ENCODE data around the gene LARGE1. TPM values are rescaled to one million over a fixed set of nuclear protein-coding genes. Genes with fewer than 3 reads are reported as not detected.

The LARGE1 gene
- total RNA-seq, 2 donors from 2014 or later: 80.5 to 101 TPM

- Histone ChIP-seq H3K27ac (no peak overlapping the region), H3K9me3 (no peaks in the 10 kb centered on the region), H3K4me1 (peaks cover 0 to 7% of the 10 kb centered on the region in 2 donors), H3K4me3 (no peak overlapping the region), H3K36me3 (no peaks in the 10 kb centered on the region), H3K27me3 (no peaks in the 10 kb centered on the region)
- TF ChIP-seq CTCF (IDR thresholded peaks at IDR 0.05): no peak
- DNase-seq (ENCODE audit: low spot score): no peak
Measured at GRCh38 chr22:33766091-33766490, 154.2 kb downstream of the LARGE1 start.

GRCh38 chr22:33758961-33759360 is 161.3 kb downstream of the LARGE1 start:
- Histone ChIP-seq H3K36me3 (peaks cover 7% of the 10 kb centered on the region), H3K27me3 (no peaks in the 10 kb centered on the region), H3K9me3 (no peaks in the 10 kb centered on the region), H3K4me1 (peaks cover 0 to 13% of the 10 kb centered on the region in 2 donors), H3K4me3 (no peak overlapping the region), H3K27ac (no peak overlapping the region)
- no peak for TF ChIP-seq CTCF (IDR thresholded peaks at IDR 0.05)
- no peak for DNase-seq (ENCODE audit: low spot score)

GRCh38 chr22:33757802-33758483 is 162.3 kb downstream of the LARGE1 start:
- no peak overlapping the region for H3K27ac ChIP-seq
- H3K4me1 ChIP-seq: peaks cover 0 to 13% of the 10 kb centered on the region in 2 donors
- no peaks in the 10 kb centered on the region for H3K27me3 ChIP-seq
- DNase-seq (ENCODE audit: low spot score): no peak
- no peak for TF ChIP-seq CTCF (IDR thresholded peaks at IDR 0.05)
- H3K4me3 ChIP-seq: no peak overlapping the region
- peaks cover 7% of the 10 kb centered on the region for H3K36me3 ChIP-seq
- no peaks in the 10 kb centered on the region for H3K9me3 ChIP-seq

- peaks cover 0 to 13% of the 10 kb centered on the region in 2 donors for H3K4me1 ChIP-seq
- no peaks in the 10 kb centered on the region for H3K9me3 ChIP-seq
- H3K27me3 ChIP-seq: no peaks in the 10 kb centered on the region
- peaks cover 7% of the 10 kb centered on the region for H3K36me3 ChIP-seq
- H3K27ac ChIP-seq: no peak overlapping the region
- DNase-seq (ENCODE audit: low spot score): no peak
- no peak overlapping the region for H3K4me3 ChIP-seq
- TF ChIP-seq CTCF (IDR thresholded peaks at IDR 0.05): no peak
Measured at GRCh38 chr22:33757041-33757801, 163.1 kb downstream of the LARGE1 start.

- Histone ChIP-seq H3K27ac (no peak overlapping the region), H3K27me3 (no peaks in the 10 kb centered on the region), H3K4me1 (peaks cover 0 to 13% of the 10 kb centered on the region in 2 donors), H3K36me3 (peaks cover 7% of the 10 kb centered on the region), H3K4me3 (no peak overlapping the region), H3K9me3 (no peaks in the 10 kb centered on the region)
- DNase-seq (ENCODE audit: low spot score): no peak
- TF ChIP-seq CTCF (IDR thresholded peaks at IDR 0.05): no peak
Measured at GRCh38 chr22:33756508-33756949, 163.7 kb downstream of the LARGE1 start.

Measured in right atrium auricular region (tissue), 2 donors.